GM19438 (cell line): ENCODE data around the gene RAD9B.
A peak's percentile ranks its signal among the peaks of the same experiment; 100 is the strongest.
"Not testable (repeated sequence)": the region's sequence is repeated elsewhere in the genome, so short reads cannot be mapped to it uniquely, and the experiment has no call there.

Experiments used
- ATAC-seq: cut with Tn5 transposase; IDR thresholded peaks from one replicate; pipeline ENCODE4 v1.9.1; 2021; ENCODE audit warnings: low read depth; ENCODE audit not compliant: unreplicated experiment

Gene RAD9B

GRCh38 chr12:110520876-110521712, 19.0 kb downstream of the RAD9B start:
- not testable (repeated sequence) for ATAC-seq

GRCh38 chr12:110528277-110528839, 26.2 kb downstream of the RAD9B start:
- ATAC-seq, result no peak

GRCh38 chr12:110530511-110530910, 28.4 kb downstream of the RAD9B start:
- ATAC-seq, result no peak

DNA sequence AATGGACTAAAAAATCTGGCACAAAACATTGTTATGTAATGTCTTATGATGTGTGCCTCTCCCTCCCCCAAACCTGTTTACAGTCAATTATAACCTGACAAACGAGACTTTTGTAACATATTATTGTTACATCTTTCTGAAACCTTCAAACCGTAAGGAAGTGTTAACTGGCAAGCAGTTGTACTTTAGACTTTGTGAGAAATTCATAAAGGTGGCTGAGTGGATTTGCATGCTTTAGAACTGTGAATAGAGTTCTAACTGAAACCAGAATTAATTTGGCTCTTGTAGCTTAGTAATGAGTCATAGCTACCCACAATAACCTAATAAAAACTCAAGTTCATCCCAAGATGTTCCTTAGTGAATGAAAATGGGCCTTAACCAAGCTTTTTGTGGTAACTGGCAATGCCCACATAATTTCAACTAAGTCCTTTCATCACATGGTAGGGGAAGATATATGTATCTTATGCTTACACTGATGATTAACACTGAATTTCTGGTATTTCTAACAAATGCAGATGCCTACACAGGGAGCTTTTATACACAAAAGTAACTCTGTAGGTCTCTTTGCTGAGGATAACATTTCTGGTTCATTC, 29.7 kb downstream of the RAD9B start:
- peak; percentile 80 for ATAC-seq

DNA sequence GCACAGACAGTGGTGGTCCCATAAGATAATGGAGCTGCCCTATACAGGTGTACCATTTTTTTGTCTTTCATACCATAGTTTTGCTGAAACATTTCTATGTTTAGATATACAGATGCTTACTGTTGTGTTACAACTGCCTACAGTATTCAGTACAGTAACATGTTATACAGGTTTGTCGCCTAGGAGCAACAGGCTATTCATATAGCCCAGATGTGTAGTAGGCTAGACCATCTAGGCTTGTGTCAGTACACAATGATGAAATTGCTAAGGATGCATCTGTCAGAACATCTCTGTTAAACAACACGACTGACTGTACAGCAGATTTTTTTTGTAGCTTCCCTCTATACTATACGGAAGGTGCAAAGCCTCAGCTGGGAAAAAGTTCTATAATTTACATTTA, 30.5 kb downstream of the RAD9B start:
- no peak for ATAC-seq

- no peak for ATAC-seq
Measured at GRCh38 chr12:110533607-110534006, 31.5 kb downstream of the RAD9B start.

GRCh38 chr12:110534811-110535210, 32.7 kb downstream of the RAD9B start:
- no peak for ATAC-seq

- ATAC-seq, result no peak
Measured at GRCh38 chr12:110536834-110537604, 34.9 kb downstream of the RAD9B start.

GRCh38 chr12:110537605-110538409, 35.7 kb downstream of the RAD9B start:
- ATAC-seq, result no peak

- no peak for ATAC-seq
Measured at GRCh38 chr12:110538869-110539622, 36.9 kb downstream of the RAD9B start.

GRCh38 chr12:110540048-110540447, 37.9 kb downstream of the RAD9B start:
- no peak for ATAC-seq

GRCh38 chr12:110543252-110543959, 41.3 kb downstream of the RAD9B start:
- no peak for ATAC-seq

- no peak for ATAC-seq
Measured at GRCh38 chr12:110543965-110544364, 41.8 kb downstream of the RAD9B start.

DNA sequence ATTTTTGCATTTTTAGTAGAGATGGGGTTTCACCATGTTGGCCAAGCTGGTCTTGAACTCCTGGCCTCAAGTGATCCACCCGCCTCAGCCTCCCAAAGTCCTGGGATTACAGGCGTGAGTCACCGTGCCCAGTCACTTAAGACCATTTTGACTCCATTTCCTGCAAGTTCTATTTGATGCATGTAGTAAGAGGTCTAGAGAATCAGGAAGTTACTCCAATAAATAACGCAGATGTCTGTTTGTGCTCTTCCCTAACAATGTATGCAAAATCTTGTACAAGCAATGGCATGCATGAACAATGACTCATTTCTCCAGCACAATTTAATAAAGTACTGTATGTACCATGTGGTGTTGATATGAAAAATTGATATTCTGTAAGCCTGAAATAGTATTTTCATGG, 43.1 kb downstream of the RAD9B start:
- not testable (repeated sequence) for ATAC-seq

GRCh38 chr12:110545812-110546211, 43.7 kb downstream of the RAD9B start:
- no peak for ATAC-seq

GRCh38 chr12:110546339-110546738, 44.2 kb downstream of the RAD9B start:
- no peak for ATAC-seq

GRCh38 chr12:110547090-110547489, 45.0 kb downstream of the RAD9B start:
- ATAC-seq, result no peak

- ATAC-seq, result no peak
Measured at GRCh38 chr12:110548678-110549077, 46.5 kb downstream of the RAD9B start.

- ATAC-seq, result no peak
Measured at GRCh38 chr12:110549716-110550115, 47.6 kb downstream of the RAD9B start.
